ENCODE data around the gene PATE4. TPM values are rescaled to one million over a fixed set of nuclear protein-coding genes. Genes with fewer than 3 reads are reported as not detected.

The PATE4 gene
- not detected in 5 replicates for total RNA-seq (2022; extraction: Qiagen RNA extraction; ENCODE audit: low read depth)

GRCh38 chr11:125833016-125833415 is at the start of gene PATE4:
TSS of gene PATE4 (plus strand) at chr11:125833316. CDS start at chr11:125833360, 44 bp downstream.

GRCh38 chr11:125787827-125788226 is 45.3 kb upstream of the PATE4 start, which contains the start of gene PATE3:
TSS of gene PATE3 (plus strand) at chr11:125788127. CDS start at chr11:125788152, 25 bp downstream.

GRCh38 chr11:125887373-125888324 is 54.5 kb downstream of the PATE4 start, which contains the start of gene HYLS1:
TSS of gene HYLS1 (plus strand) at chr11:125887668. CDS start at chr11:125899369, 11,701 bp downstream.

Other genes with a start within 250 kb of the PATE4 start
- 94.3 to 115 TPM (median 111 TPM) in 5 replicates for gene STT3A, start 240.5 kb upstream of the PATE4 start, total RNA-seq (2022; extraction: Qiagen RNA extraction; ENCODE audit: low read depth)
- gene CHEK1, start 208.2 kb upstream of the PATE4 start, total RNA-seq (2022; extraction: Qiagen RNA extraction; ENCODE audit: low read depth) = 31.8 to 36.3 TPM (median 34.7 TPM) in 5 replicates
- gene ACRV1, start 152.5 kb upstream of the PATE4 start, total RNA-seq (2022; extraction: Qiagen RNA extraction; ENCODE audit: low read depth) = not detected in 5 replicates
- gene PATE1, start 87.0 kb upstream of the PATE4 start, total RNA-seq (2022; extraction: Qiagen RNA extraction; ENCODE audit: low read depth) = not detected in 5 replicates
- gene PATE2, start 54.5 kb upstream of the PATE4 start, total RNA-seq (2022; extraction: Qiagen RNA extraction; ENCODE audit: low read depth) = not detected in 5 replicates
- not detected in 5 replicates for gene PATE3, start 45.2 kb upstream of the PATE4 start, total RNA-seq (2022; extraction: Qiagen RNA extraction; ENCODE audit: low read depth)
- gene HYLS1, start 54.4 kb downstream of the PATE4 start, total RNA-seq (2022; extraction: Qiagen RNA extraction; ENCODE audit: low read depth) = 14.7 to 17.8 TPM (median 17.5 TPM) in 5 replicates
- gene PUS3, start 69.9 kb downstream of the PATE4 start, total RNA-seq (2022; extraction: Qiagen RNA extraction; ENCODE audit: low read depth) = 6.9 to 9.7 TPM (median 7.9 TPM) in 5 replicates
- 0.04 to 0.32 TPM (median 0.06 TPM) in 3 of 5 replicates, not detected in the others for gene DDX25, start 71.2 kb downstream of the PATE4 start, total RNA-seq (2022; extraction: Qiagen RNA extraction; ENCODE audit: low read depth)
- gene VSIG10L2, start 112.7 kb downstream of the PATE4 start, total RNA-seq (2022; extraction: Qiagen RNA extraction; ENCODE audit: low read depth) = 0.01 TPM in 1 of 5 replicates, not detected in the others
- 2.0 to 4.1 TPM (median 3.4 TPM) in 5 replicates for gene CDON, start 229.6 kb downstream of the PATE4 start, total RNA-seq (2022; extraction: Qiagen RNA extraction; ENCODE audit: low read depth)

Measured in A549 treated with DMSO at 1 μM for 4 hours (cell line).